IMR-90 (cell line): ENCODE results near the gene MAML2. TPM values are rescaled to one million over a fixed set of nuclear protein-coding genes. Genes with fewer than 3 reads are reported as not detected.

ENCODE experiments used
- ATAC-seq: fragments of 200-7000 bp; cut with Tn5 transposase; 2 replicates; pipeline ENCODE4 v1.9.1; 2020; ENCODE audit warnings: low read depth, mild to moderate bottlenecking, moderate library complexity
- BruUV-seq: library from RNA; stranded (reverse); fragments of 400-500 nt; replicated peaks from 2 replicates; lab custom pipeline; 2021; lab: Mats Ljungman, UMichigan
- CTCF ChIA-PET: fragments of 300-600 bp; formaldehyde crosslinking; extraction: SDS; loops from one replicate; lab custom pipeline; 2021; ENCODE audit warnings: antibody characterized with exemption; lab: Yijun Ruan, JAX
- POLR2A ChIA-PET: fragments of 300-600 bp; sonication (Branson Sonifier 250); formaldehyde crosslinking; loops from one replicate; lab custom pipeline; 2022; ENCODE audit warnings: antibody characterized with exemption; ENCODE audit not compliant: unreplicated experiment; lab: Charles Lee
- DNase-seq: peaks from one replicate; pipeline ENCODE4 v3.0.0; 2013
- H2AFZ ChIP-seq: replicated peaks from 2 replicates; pipeline ENCODE3; 2013; ENCODE audit warnings: low read length, mild to moderate bottlenecking; ENCODE audit not compliant: poor library complexity
- H2AK5ac ChIP-seq: 2 replicates; pipeline ENCODE4 v1.6.1; 2013; ENCODE audit warnings: low read depth, low read length, inconsistent platforms
- H2AK9ac ChIP-seq: replicated peaks from 2 replicates; pipeline ENCODE3; 2013; ENCODE audit warnings: mild to moderate bottlenecking, low read depth, low read length, moderate library complexity; ENCODE audit not compliant: poor library complexity
- H2BK120ac ChIP-seq: 2 replicates; pipeline ENCODE4 v1.6.1; 2013; ENCODE audit warnings: low read depth, low read length, inconsistent platforms
- H2BK15ac ChIP-seq: 3 replicates; pipeline ENCODE4 v1.6.1; 2013; ENCODE audit warnings: low read depth, low read length, inconsistent platforms
- H2BK20ac ChIP-seq: 2 replicates; pipeline ENCODE4 v1.6.1; 2013; ENCODE audit warnings: low read depth, mild to moderate bottlenecking, inconsistent platforms, low read length, moderate library complexity
- H2BK5ac ChIP-seq: 2 replicates; pipeline ENCODE4 v1.6.1; 2013; ENCODE audit warnings: mild to moderate bottlenecking, low read depth, low read length, inconsistent platforms; ENCODE audit not compliant: poor library complexity, severe bottlenecking
- H3K14ac ChIP-seq: replicated peaks from 2 replicates; pipeline ENCODE4 v1.6.1; 2013; ENCODE audit warnings: low read depth, low read length, inconsistent platforms
- H3K18ac ChIP-seq: 2 replicates; pipeline ENCODE4 v1.6.1; 2013; ENCODE audit warnings: low read depth, low read length, control low read depth
- H3K23ac ChIP-seq: 2 replicates; pipeline ENCODE4 v1.6.1; 2013; ENCODE audit warnings: low read depth, low read length, inconsistent platforms
- H3K27ac ChIP-seq: 2 replicates; pipeline ENCODE4 v1.5.1; 2013; ENCODE audit warnings: mild to moderate bottlenecking, control low read depth, low read length; ENCODE audit not compliant: insufficient read depth
- H3K27me3 ChIP-seq: 2 replicates; pipeline ENCODE4 v1.6.1; 2013; ENCODE audit warnings: low read length; ENCODE audit not compliant: control insufficient read depth, insufficient read depth
- H3K36me3 ChIP-seq: 2 replicates; pipeline ENCODE4 v1.6.1; 2013; ENCODE audit warnings: low read length, mixed read lengths; ENCODE audit not compliant: control insufficient read depth, insufficient read depth
- H3K4ac ChIP-seq: 2 replicates; pipeline ENCODE4 v1.6.1; 2013; ENCODE audit warnings: low read depth, low read length, inconsistent platforms
- H3K4me1 ChIP-seq: 2 replicates; pipeline ENCODE4 v1.6.1; 2013; ENCODE audit warnings: low read length, mixed read lengths; ENCODE audit not compliant: control insufficient read depth, insufficient read depth
- H3K4me2 ChIP-seq: 2 replicates; pipeline ENCODE4 v1.6.1; 2013; ENCODE audit warnings: low read depth, mild to moderate bottlenecking, control low read depth, low read length, moderate library complexity
- H3K4me3 ChIP-seq: 2 replicates; pipeline ENCODE4 v1.5.1; 2013; ENCODE audit warnings: low read depth, mild to moderate bottlenecking, control low read depth, low read length, moderate library complexity; ENCODE audit not compliant: insufficient read depth
- H3K56ac ChIP-seq: 2 replicates; pipeline ENCODE4 v1.6.1; 2013; ENCODE audit warnings: low read length, inconsistent platforms; ENCODE audit not compliant: insufficient read depth; ENCODE audit errors: extremely low read depth
- H3K79me1 ChIP-seq, 2 experiments: 2 replicates each; pipeline ENCODE4 v1.6.1; 2013; ENCODE audit warnings: low read length in 2 of 2, inconsistent platforms in 1 of 2, low read depth in 1 of 2
- H3K9ac ChIP-seq: 2 replicates; pipeline ENCODE4 v1.6.1; 2013; ENCODE audit warnings: low read depth, low read length, control low read depth
- H3K9me1 ChIP-seq: 2 replicates; pipeline ENCODE4 v1.6.1; 2013; ENCODE audit warnings: low read length, inconsistent platforms; ENCODE audit not compliant: insufficient read depth
- H3K9me3 ChIP-seq: 2 replicates; pipeline ENCODE4 v1.6.1; 2013; ENCODE audit warnings: low read length; ENCODE audit not compliant: control insufficient read depth, insufficient read depth
- H4K20me1 ChIP-seq: 2 replicates; pipeline ENCODE4 v1.6.1; 2013; ENCODE audit warnings: low read length, inconsistent platforms; ENCODE audit not compliant: insufficient read depth
- H4K5ac ChIP-seq: 2 replicates; pipeline ENCODE4 v1.6.1; 2013; ENCODE audit warnings: mild to moderate bottlenecking, low read depth, low read length, control low read depth
- H4K8ac ChIP-seq, 2 experiments: 2 replicates each; pipeline ENCODE4 v1.6.1; 2013; ENCODE audit warnings: low read depth in 2 of 2, low read length in 2 of 2, control low read depth in 1 of 2, inconsistent platforms in 1 of 2
- H4K91ac ChIP-seq: 2 replicates; pipeline ENCODE4 v1.6.1; 2013; ENCODE audit warnings: low read depth, low read length, inconsistent platforms; ENCODE audit not compliant: insufficient read depth
- BHLHE40 ChIP-seq: fragments of 150-350 bp; IDR thresholded peaks from 2 replicates; pipeline ENCODE4 v1.6.1; 2016; ENCODE audit warnings: mild to moderate bottlenecking, low read depth, low read length
- CHD1 ChIP-seq: IDR thresholded peaks from 2 replicates; pipeline ENCODE4 v1.6.1; 2012; ENCODE audit warnings: low read depth, low read length, improper control_type of control experiment
- CTCF ChIP-seq: conservative IDR thresholded peaks from 2 replicates; pipeline ENCODE4 v1.5.1; 2012; ENCODE audit warnings: mild to moderate bottlenecking, low read depth, low read length, improper control_type of control experiment
- MAZ ChIP-seq: IDR thresholded peaks from 2 replicates; pipeline ENCODE4 v1.6.1; 2012; ENCODE audit warnings: low read depth, mild to moderate bottlenecking, low read length, improper control_type of control experiment, moderate library complexity, borderline replicate concordance
- POLR2A ChIP-seq: IDR thresholded peaks from 2 replicates; pipeline ENCODE4 v1.6.1; 2012; ENCODE audit warnings: mild to moderate bottlenecking, low read depth, low read length
- RAD21 ChIP-seq: IDR thresholded peaks from 2 replicates; pipeline ENCODE4 v1.6.1; 2012; ENCODE audit warnings: low read length, improper control_type of control experiment
- RCOR1 ChIP-seq: IDR thresholded peaks from 2 replicates; pipeline ENCODE4 v1.6.1; 2012; ENCODE audit warnings: mild to moderate bottlenecking, low read length, improper control_type of control experiment; ENCODE audit not compliant: insufficient replicate concordance
- SMC3 ChIP-seq: fragments of 150-350 bp; IDR thresholded peaks from 2 replicates; pipeline ENCODE4 v1.6.1; 2016; ENCODE audit warnings: low read depth, mild to moderate bottlenecking, antibody characterized with exemption, low read length, moderate library complexity
- USF2 ChIP-seq: fragments of 150-350 bp; IDR thresholded peaks from 2 replicates; pipeline ENCODE4 v1.6.1; 2017; ENCODE audit warnings: mild to moderate bottlenecking, antibody characterized with exemption, low read length, low read depth
- WGBS, 2 experiments: methylation state at CpG; one replicate each; pipeline versions ENCODE4 v1.1.5 to v1.1.7; 2013; ENCODE audit warnings: missing lambda C conversion rate in 2 of 2; ENCODE audit not compliant: insufficient read length in 1 of 2; ENCODE audit errors: extremely low coverage in 2 of 2; 5-methylcytosine and 5-hydroxymethylcytosine counted together
- dilution Hi-C: fragments of 300-500 bp; cut with HindIII; formaldehyde crosslinking; loops from one replicate; pipeline ENCODE4 v1.14.3; 2018; ENCODE audit warnings: low sequenced_read_pairs; ENCODE audit not compliant: unreplicated experiment
- in situ Hi-C: fragments of 300-500 bp; cut with MboI; formaldehyde crosslinking; loops from 3 replicates; pipeline ENCODE4 v1.14.3; 2019; ENCODE audit warnings: low sequenced_read_pairs, inconsistent platforms, mixed read lengths
- intact Hi-C: fragments of 100-400 bp; cut with micrococcal nuclease; formaldehyde crosslinking; loops from 2 replicates; pipeline ENCODE4 v1.10.0; 2022
- polyA plus RNA-seq, 3 experiments: library from polyadenylated mRNA; depleted of rRNA; stranded (reverse); fragments of >200 nt; gene quantifications; 2 replicates each; pipeline ENCODE4 v1.2.3, GENCODE V29; 2012; ENCODE audit warnings: low replicate concordance in 1 of 3
- total RNA-seq: library from RNA; depleted of rRNA; stranded (reverse); fragments of >200 nt; gene quantifications from 2 replicates; pipeline ENCODE4 v1.2.3, GENCODE V29; 2012

Gene MAML2
- total and polyA plus RNA-seq, 2 of the 4 experiments (the other 2 are of a cell fraction): 15.0 to 19.5 TPM

- TF ChIP-seq CTCF: no peak
Measured at GRCh38 chr11:96090711-96091110, 252.3 kb downstream of the MAML2 start (continued).

- no peak overlapping the region for H4K91ac ChIP-seq
- WGBS, 2 experiments: no CpG with 5 or more reads among the region's 3 CpGs
- H3K79me1 ChIP-seq: peaks cover 52 to 65% of the 10 kb centered on the region in 2 experiments
- no peaks in the 10 kb centered on the region for H3K27me3 ChIP-seq
- H3K4me3 ChIP-seq: no peak overlapping the region
- H3K4me1 ChIP-seq: peaks cover 17% of the 10 kb centered on the region
- H2BK120ac ChIP-seq: no peak overlapping the region
- H2BK15ac ChIP-seq: 0 out of 3 replicates have a peak overlapping the region, but pooled peaks have one; percentile 36
- H3K4ac ChIP-seq: no peak overlapping the region
- H3K9me3 ChIP-seq: no peaks in the 10 kb centered on the region
- H3K56ac ChIP-seq: no peak overlapping the region
- POLR2A ChIA-PET: no interaction called here
- TF ChIP-seq CHD1 (no peak), USF2 (no peak), SMC3 (no peak), RAD21 (no peak), BHLHE40 (no peak), MAZ (no peak), RCOR1 (no peak), POLR2A (no peak)
- no peak overlapping the region for H3K18ac ChIP-seq
- 0 out of 2 replicates have a peak overlapping the region, but pooled peaks have one; percentile 11 for H2BK20ac ChIP-seq
- H4K5ac ChIP-seq: no peak overlapping the region
- intact Hi-C loops (no loop called here), dilution Hi-C loops (no loop called here), in situ Hi-C loops (no loop called here)
- H3K4me2 ChIP-seq: no peak overlapping the region
- no peak overlapping the region for H2AFZ ChIP-seq
- CTCF ChIA-PET: interaction anchor here (0.8 kb wide), 1 partner anchor 62 kb away, joined by 3 read pairs; no protein-coding TSS in a partner anchor
- no peak overlapping the region for H3K14ac ChIP-seq
- H3K23ac ChIP-seq: no peak overlapping the region
- H4K20me1 ChIP-seq: peaks cover 8% of the 10 kb centered on the region
- H4K8ac ChIP-seq: no peak overlapping the region
- H2AK5ac ChIP-seq: no peak overlapping the region
- no peak for DNase-seq
- no peak overlapping the region for H2AK9ac ChIP-seq
- H3K27ac ChIP-seq: no peak overlapping the region
- no peak overlapping the region for H3K9ac ChIP-seq
- no peak for ATAC-seq
- peaks cover 12% of the 10 kb centered on the region for H3K36me3 ChIP-seq
- no TSS peak for BruUV-seq
- no peak overlapping the region for H2BK5ac ChIP-seq
- H3K9me1 ChIP-seq: peaks cover 6% of the 10 kb centered on the region
Measured at GRCh38 chr11:96088914-96089313, 254.1 kb downstream of the MAML2 start.
